ENCODE results near the gene ZNF469. TPM values are rescaled to one million over a fixed set of nuclear protein-coding genes. Genes with fewer than 3 reads are reported as not detected.
"Not testable (repeated sequence)": the region's sequence is repeated elsewhere in the genome, so short reads cannot be mapped to it uniquely, and the experiment has no call there.

ZNF469 gene
- total RNA-seq, 4 donors from 2014 or later, result 0.17 to 0.49 (median 0.40) TPM

GRCh38 chr16:88356727-88357199 is 26.0 kb upstream of the ZNF469 start:
- 85 to 92% methylated on average over 6 to 13 of the region's 13 CpGs for WGBS, 2 donors
- H3K4me3 ChIP-seq (ENCODE audit: low read depth, poor library complexity, severe bottlenecking), result no peak overlapping the region
- DNase-seq (ENCODE audit: low spot score in 2 of 2), result no peak
- intact Hi-C loops (cut with DNase I; ENCODE audit: low total_unique reads), result no loop called here
- TF ChIP-seq, protein P1, sequence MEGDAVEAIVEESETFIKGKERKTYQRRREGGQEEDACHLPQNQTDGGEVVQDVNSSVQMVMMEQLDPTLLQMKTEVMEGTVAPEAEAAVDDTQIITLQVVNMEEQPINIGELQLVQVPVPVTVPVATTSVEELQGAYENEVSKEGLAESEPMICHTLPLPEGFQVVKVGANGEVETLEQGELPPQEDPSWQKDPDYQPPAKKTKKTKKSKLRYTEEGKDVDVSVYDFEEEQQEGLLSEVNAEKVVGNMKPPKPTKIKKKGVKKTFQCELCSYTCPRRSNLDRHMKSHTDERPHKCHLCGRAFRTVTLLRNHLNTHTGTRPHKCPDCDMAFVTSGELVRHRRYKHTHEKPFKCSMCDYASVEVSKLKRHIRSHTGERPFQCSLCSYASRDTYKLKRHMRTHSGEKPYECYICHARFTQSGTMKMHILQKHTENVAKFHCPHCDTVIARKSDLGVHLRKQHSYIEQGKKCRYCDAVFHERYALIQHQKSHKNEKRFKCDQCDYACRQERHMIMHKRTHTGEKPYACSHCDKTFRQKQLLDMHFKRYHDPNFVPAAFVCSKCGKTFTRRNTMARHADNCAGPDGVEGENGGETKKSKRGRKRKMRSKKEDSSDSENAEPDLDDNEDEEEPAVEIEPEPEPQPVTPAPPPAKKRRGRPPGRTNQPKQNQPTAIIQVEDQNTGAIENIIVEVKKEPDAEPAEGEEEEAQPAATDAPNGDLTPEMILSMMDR (IDR thresholded peaks at IDR 0.05), result no peak
- no peak for TF ChIP-seq POLR2A (IDR thresholded peaks at IDR 0.05)

GRCh38 chr16:88357317-88358022 is 25.3 kb upstream of the ZNF469 start:
- TF ChIP-seq, protein P1 (IDR thresholded peaks at IDR 0.05), result no peak
- TF ChIP-seq POLR2A (IDR thresholded peaks at IDR 0.05), result no peak
- no peak overlapping the region for H3K4me3 ChIP-seq (ENCODE audit: low read depth, poor library complexity, severe bottlenecking)
- intact Hi-C loops (cut with DNase I; ENCODE audit: low total_unique reads), result no loop called here
- no peak for DNase-seq (ENCODE audit: low spot score in 2 of 2)
- WGBS, 2 donors, result 67 to 87% methylated on average over 23 to 24 of the region's 26 CpGs

DNA sequence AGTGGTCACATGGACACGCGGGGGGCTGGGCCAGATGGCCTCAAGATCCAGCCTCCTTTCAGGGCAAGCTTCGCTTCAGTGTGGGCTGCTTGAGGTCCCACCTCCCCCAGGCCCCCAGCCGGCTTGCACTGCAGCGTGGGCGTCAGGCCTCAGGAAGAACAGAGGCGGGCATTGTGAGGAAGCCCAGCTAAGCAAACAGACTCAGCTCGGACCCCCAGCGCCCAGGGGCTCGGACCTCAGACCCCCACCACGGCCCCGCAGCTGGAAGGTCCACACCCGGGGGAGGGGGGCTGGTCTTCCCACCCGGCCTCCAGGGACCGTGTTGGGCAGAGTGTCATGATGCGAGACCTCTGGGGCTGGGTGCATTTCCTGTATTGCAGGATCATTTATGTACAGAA is 24.7 kb upstream of the ZNF469 start:
- no peak for DNase-seq (ENCODE audit: low spot score in 2 of 2)
- WGBS, 2 donors, result 72 to 88% methylated on average over 3 to 16 of the region's 16 CpGs
- no peak overlapping the region for H3K4me3 ChIP-seq (ENCODE audit: low read depth, poor library complexity, severe bottlenecking)
- TF ChIP-seq, protein P1 (IDR thresholded peaks at IDR 0.05), result no peak
- TF ChIP-seq POLR2A (IDR thresholded peaks at IDR 0.05), result no peak
- intact Hi-C loops (cut with DNase I; ENCODE audit: low total_unique reads), result no loop called here

GRCh38 chr16:88359008-88359407 is 23.8 kb upstream of the ZNF469 start:
- no peak for TF ChIP-seq POLR2A (IDR thresholded peaks at IDR 0.05)
- TF ChIP-seq, protein P1 (IDR thresholded peaks at IDR 0.05), result no peak
- H3K4me3 ChIP-seq (ENCODE audit: low read depth, poor library complexity, severe bottlenecking), result no peak overlapping the region
- intact Hi-C loops (cut with DNase I; ENCODE audit: low total_unique reads), result no loop called here
- WGBS, 2 donors, result 87 to 88% methylated on average over 21 of the region's 21 CpGs
- DNase-seq (ENCODE audit: low spot score in 2 of 2), result no peak

DNA sequence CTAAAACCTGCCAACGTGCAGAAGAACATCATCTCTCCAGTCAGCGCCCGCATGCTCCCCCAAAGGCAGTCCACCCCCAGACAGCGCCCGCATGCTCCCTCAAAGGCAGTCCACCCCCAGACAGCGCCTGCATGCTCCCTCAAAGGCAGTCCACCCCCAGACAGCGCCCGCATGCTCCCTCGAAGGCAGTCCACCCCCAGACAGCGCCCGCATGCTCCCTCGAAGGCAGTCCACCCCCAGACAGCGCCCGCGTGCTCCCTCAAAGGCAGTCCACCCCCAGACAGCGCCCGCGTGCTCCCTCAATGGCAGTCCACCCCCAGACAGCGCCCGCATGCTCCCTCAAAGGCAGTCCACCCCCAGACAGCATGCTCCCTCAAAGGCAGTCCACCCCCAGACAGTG is 22.4 kb upstream of the ZNF469 start:
- WGBS, 2 donors, result 84% methylated on average over 17 to 20 of the region's 20 CpGs
- DNase-seq (ENCODE audit: low spot score in 2 of 2); intact Hi-C loops (cut with DNase I; ENCODE audit: low total_unique reads); H3K4me3 ChIP-seq (ENCODE audit: low read depth, poor library complexity, severe bottlenecking): not testable (repeated sequence)

DNA sequence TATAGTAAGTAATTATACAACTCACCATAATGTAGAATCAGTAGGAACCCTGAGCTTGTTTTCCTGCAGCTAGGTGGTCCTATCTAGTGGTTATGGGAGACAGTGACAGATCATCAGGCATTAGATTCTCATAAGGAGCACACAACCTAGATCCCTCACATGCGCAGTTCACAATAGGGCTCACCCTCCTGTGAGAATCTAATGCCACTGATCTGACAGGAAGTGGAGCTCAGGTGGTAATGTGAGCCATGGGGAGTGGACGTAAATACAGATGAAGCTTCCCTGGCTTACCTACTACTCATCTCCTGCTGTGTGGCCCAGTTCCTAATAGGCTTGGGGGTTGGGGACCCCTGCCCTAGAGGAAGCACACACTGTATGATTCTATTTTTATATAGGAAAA is 21.8 kb upstream of the ZNF469 start:
- DNase-seq (ENCODE audit: low spot score in 2 of 2), result no peak
- intact Hi-C loops (cut with DNase I; ENCODE audit: low total_unique reads), result no loop called here
- no peak for TF ChIP-seq POLR2A (IDR thresholded peaks at IDR 0.05)
- TF ChIP-seq, protein P1 (IDR thresholded peaks at IDR 0.05), result no peak
- no peak overlapping the region for H3K4me3 ChIP-seq (ENCODE audit: low read depth, poor library complexity, severe bottlenecking)
- 84 to 86% methylated on average over 2 of the region's 2 CpGs for WGBS, 2 donors

Data from lower leg skin (tissue), 4 donors.